ENCODE measurements around the gene RFNG.

RFNG gene

DNA sequence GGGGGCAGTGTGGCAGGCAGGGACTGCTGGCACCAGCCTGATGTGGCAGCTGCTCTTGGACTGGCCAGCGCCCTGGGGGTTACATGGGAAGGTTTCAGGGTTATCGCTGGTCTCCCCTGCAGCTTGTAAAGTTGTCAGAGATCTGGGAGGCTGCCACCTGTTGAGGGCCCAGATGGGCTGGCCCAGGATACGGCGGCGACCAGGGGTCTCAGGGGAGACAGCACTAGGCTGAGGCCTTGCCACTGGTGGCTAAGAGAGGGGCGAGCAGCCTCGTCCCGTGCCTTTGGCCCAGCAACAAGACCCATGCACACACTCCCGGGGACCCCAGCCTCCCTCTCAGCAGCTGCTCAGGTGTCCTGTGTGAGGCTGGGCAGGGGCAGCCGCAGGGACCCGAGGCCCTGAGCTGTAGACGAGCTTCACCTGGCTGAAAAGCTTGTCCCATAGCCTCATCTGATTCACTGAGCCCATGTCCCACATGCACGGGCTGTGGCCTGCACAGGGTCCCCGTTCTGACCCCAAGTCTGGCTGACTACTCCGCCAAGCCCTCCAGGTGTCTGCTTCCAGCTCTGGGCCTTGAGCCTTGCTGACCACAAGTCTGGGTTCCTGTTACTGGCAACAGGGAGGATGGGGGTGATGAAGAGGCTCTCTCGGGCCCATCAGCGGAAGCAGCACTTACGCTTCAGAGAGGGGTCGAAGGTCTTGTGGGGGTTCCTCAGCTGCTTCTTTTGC lies 7.8 kb upstream of the RFNG start:
- in situ Hi-C loops (cut with MboI; ENCODE audit: low sequenced_read_pairs): no loop called here

- in situ Hi-C loops (cut with MboI; ENCODE audit: low sequenced_read_pairs): no loop called here
Observed at GRCh38 chr17:82058855-82059249, 7.2 kb upstream of the RFNG start.

- in situ Hi-C loops (cut with MboI; ENCODE audit: low sequenced_read_pairs): no loop called here
Observed at GRCh38 chr17:82058230-82058854, 6.7 kb upstream of the RFNG start.

DNA sequence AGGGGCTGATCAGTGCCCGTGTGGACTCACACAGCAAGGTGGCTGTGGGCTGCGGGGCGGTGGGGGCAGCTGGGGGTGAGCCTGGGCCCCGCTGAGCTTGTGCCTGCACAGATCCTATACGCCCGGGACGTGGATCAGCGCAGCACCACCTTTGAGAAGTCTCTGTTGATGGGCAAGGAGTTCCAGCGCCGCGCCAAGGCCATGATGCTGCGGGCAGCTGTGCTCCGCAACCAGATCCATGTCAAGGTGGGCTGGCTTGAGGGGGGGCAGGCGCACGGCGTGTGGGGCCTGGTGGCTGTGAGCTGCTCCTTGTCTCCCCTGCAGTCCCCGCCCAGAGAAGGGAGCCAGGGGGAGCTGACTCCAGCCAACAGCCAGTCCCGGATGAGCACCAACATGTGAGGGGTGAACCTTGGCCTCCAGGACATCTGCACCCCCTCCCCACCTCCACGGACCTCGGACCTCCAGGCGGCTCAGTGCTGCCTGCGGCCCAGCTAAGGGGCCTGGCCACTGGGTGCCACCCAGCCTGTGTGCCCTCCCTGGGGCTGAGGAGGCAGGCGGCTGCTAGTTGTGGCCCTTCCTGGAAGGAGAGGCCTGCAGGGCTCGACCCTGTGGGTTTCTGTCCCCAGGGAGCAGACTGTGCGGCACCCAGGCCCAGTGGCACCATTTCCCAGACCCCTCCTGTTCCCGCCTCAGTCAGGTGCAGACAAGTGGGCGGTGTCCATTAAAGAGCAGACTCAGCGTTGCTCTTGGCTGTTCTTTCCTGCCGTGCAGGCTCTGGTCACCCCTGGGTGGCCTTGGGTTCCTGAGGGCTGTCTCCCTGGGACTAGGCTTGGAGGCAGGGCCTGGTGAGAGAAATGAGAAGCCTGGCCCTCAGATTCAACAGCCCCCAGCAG lies 5.4 kb upstream of the RFNG start:
- in situ Hi-C loops (cut with MboI; ENCODE audit: low sequenced_read_pairs): no loop called here

DNA sequence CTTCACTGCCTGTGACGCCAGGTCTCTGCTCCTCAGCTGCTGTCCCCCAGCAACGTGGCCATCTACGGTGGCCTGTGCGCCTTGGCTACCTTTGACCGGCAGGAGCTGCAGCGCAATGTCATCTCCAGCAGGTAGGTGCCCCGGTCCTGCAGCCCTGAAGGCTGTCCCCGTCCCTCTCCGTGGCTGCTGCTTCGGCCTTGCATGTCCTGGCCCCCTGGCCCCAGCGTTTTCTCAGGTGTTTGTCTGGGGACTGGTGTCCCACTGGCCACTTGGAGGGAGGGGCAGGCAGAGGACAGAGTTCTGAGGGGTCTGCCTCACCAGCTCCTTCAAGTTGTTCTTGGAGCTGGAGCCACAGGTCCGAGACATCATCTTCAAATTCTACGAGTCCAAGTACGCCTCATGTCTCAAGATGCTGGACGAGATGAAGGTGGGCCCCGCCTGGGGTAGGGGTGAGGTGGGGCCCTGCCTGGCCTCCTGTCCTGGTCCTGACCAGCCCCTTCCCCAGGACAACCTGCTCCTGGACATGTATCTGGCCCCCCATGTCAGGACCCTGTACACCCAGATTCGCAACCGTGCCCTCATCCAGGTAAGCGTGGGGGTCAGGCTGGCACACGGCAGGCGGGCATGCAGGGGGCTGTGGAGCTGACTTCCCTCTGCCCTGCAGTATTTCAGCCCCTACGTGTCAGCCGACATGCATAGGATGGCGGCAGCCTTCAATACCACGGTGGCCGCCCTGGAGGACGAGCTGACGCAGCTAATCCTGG lies 4.5 kb upstream of the RFNG start:
- in situ Hi-C loops (cut with MboI; ENCODE audit: low sequenced_read_pairs): no loop called here

- in situ Hi-C loops (cut with MboI; ENCODE audit: low sequenced_read_pairs): no loop called here
Observed at GRCh38 chr17:82055023-82055964, 3.7 kb upstream of the RFNG start.

- in situ Hi-C loops (cut with MboI; ENCODE audit: low sequenced_read_pairs): no loop called here
Observed at GRCh38 chr17:82054351-82055022, 2.9 kb upstream of the RFNG start.

DNA sequence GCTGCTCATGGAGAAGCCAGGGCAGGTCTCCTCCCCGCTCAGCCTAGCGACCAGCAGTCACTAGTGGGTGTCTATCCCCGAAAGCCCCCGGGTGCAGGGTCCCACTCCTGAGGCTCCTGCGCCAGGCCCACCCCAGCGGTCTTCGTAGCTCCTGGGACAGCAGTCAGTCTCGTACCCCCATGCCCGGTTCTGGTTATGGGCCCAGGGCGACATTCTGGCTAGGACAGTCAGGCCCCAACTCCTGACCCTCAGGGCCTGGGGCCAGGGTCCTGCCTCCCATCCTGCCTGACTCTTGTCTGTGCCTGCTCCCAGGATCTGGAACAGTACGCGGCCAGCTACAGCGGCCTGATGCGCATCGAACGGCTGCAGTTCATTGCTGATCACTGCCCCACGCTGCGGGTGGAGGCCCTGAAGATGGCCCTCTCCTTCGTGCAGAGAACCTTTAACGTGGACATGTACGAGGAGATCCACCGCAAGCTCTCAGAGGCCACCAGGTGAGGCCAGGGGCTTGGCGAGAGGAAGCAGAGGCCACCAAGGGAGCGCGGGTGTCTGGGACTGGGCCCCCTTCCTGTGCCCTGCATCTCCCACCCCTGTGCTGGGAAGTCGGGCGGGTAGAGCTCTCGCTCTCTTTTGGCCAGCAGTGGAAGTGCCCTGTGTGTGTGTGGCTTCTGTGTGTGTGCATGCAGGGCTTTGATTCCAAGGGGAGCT lies 2.1 kb upstream of the RFNG start:
- in situ Hi-C loops (cut with MboI; ENCODE audit: low sequenced_read_pairs): no loop called here

- in situ Hi-C loops (cut with MboI; ENCODE audit: low sequenced_read_pairs): no loop called here
Observed at GRCh38 chr17:82053130-82053529, 1.5 kb upstream of the RFNG start.

GRCh38 chr17:82052638-82053059 lies 1.0 kb upstream of the RFNG start:
- in situ Hi-C loops (cut with MboI; ENCODE audit: low sequenced_read_pairs): no loop called here

- in situ Hi-C loops (cut with MboI; ENCODE audit: low sequenced_read_pairs): no loop called here
Observed at GRCh38 chr17:82050761-82051641, 610 bp downstream of the RFNG start.

DNA sequence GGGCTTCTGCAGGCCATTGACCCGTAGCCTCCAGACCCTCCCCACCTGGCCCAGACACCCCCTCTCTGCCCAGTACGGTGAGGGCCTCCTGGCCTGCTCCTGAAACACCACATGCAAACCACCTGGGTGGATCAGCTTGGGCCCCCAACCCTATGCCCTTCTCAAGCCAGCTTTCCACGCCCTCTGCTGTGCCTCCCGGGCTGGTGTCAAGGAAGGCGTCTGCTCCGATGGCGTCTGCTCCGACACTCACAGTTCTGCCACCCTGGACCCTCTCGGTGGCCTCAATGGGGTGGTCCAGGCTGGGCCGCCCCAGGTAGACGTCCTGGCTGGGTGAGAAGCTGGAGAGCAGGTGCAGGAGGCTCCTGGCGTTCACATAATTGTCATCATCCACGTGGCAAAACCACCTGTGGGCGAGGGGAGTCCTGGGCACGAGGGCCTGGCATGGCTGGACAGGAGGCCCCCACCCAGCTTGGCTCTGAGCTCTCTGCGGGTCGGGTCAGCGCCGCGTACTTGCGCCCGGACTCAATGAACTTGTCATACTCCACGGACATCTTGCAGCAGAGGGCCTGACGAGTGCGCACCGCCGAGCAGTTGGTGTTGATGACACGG lies 1.4 kb downstream of the RFNG start:
- in situ Hi-C loops (cut with MboI; ENCODE audit: low sequenced_read_pairs): no loop called here

GRCh38 chr17:82049521-82049971 lies 2.1 kb downstream of the RFNG start:
- in situ Hi-C loops (cut with MboI; ENCODE audit: low sequenced_read_pairs): no loop called here

- in situ Hi-C loops (cut with MboI; ENCODE audit: low sequenced_read_pairs): no loop called here
Observed at GRCh38 chr17:82049106-82049505, 2.5 kb downstream of the RFNG start.

DNA sequence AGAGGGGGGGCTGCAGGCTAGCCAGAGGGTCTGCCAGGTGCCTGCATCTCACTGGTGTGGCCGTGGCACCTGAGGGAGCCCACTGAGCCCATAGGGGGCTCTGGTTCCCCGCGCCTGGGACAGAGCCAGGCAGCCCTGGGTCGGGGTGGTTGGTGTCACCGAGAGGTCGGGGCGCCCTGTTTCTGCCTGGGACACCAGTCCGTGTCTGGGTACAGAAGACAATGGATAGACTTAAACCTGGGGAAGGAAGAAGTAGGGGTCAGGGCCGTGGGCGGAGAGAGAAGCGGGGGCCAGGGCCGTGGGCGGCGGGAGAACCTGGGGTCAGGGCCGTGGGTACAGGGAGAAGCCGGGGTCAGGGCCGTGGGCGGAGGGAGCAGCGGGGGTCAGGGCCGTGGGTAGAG lies 3.0 kb downstream of the RFNG start:
- in situ Hi-C loops (cut with MboI; ENCODE audit: low sequenced_read_pairs): no loop called here

DNA sequence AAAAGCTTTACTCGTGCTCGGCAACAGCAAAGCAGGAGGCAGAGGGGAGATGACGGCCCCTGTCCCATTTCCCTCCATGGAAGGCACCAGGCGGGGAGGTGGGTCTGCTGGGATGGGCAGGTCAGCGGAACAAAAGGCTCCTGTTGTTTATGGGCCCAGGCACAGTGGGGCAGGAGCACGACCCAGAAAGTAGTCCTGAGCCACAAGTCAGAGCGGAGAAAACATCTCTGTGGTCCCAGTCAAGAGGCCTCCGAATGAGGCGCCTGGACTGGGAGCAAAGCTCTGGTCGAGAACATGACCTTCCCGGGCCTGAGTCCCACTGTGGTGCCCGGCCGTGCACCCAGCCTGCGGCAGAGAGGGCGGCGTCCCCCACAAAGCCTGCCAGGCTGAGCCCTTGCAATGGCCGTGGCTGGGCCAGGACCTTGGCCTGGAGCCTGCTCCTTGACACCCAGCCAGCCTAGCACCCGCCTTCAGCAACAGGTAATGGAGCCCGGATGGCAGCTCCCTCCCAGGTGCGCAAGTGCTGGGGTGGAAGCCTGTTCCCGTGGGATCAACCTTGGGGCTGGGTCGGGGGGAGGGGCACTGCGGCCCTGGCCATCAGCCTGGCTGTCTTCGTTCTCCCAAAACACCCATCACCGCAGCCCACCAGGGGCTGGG lies 3.6 kb downstream of the RFNG start:
- in situ Hi-C loops (cut with MboI; ENCODE audit: low sequenced_read_pairs): no loop called here

GRCh38 chr17:82047379-82047778 lies 4.2 kb downstream of the RFNG start:
- in situ Hi-C loops (cut with MboI; ENCODE audit: low sequenced_read_pairs): no loop called here
